Progenitor cell of endocrine pancreas (in vitro differentiated cells): Measurements from ENCODE around the gene C19orf81. TPM values are rescaled to one million over a fixed set of nuclear protein-coding genes. Genes with fewer than 3 reads are reported as not detected.

Source experiments
- DNase-seq: peaks from one replicate; pipeline ENCODE4 v3.0.0; 2021; ENCODE audit warnings: low spot score; ENCODE audit not compliant: unreplicated experiment
- H3K27ac Mint-ChIP-seq: 2 replicates; pipeline ENCODE4 v1.8.0; 2021; ENCODE audit warnings: mild to moderate bottlenecking, moderate library complexity, mixed read lengths
- H3K27me3 Mint-ChIP-seq: 2 replicates; pipeline ENCODE4 v1.8.0; 2021; ENCODE audit warnings: mixed read lengths
- H3K36me3 Mint-ChIP-seq: 2 replicates; pipeline ENCODE4 v1.8.0; 2022; ENCODE audit warnings: mixed read lengths; ENCODE audit not compliant: insufficient read depth
- H3K4me1 Mint-ChIP-seq: 2 replicates; pipeline ENCODE4 v1.8.0; 2021; ENCODE audit warnings: low read depth, mixed read lengths
- H3K4me3 Mint-ChIP-seq: 2 replicates; pipeline ENCODE4 v1.8.0; 2021; ENCODE audit warnings: low read depth, mild to moderate bottlenecking, moderate library complexity, mixed read lengths
- H3K9me3 Mint-ChIP-seq: 2 replicates; pipeline ENCODE4 v1.8.0; 2021; ENCODE audit warnings: low read depth, mixed read lengths
- total RNA-seq: library from RNA; stranded (reverse); gene quantifications from 2 replicates; pipeline ENCODE4 v1.2.1, GENCODE V29; 2021
- TF ChIP-seq, protein P1 (sequence below): fragments of 200-600 bp; sonication (generic); IDR thresholded peaks from one replicate; pipeline ENCODE4 v1.5.0; 2021; ENCODE audit warnings: antibody characterized with exemption, mild to moderate bottlenecking; ENCODE audit not compliant: unreplicated experiment

The C19orf81 gene
- total RNA-seq, 1 donor from 2014 or later: 8.6 TPM

DNA sequence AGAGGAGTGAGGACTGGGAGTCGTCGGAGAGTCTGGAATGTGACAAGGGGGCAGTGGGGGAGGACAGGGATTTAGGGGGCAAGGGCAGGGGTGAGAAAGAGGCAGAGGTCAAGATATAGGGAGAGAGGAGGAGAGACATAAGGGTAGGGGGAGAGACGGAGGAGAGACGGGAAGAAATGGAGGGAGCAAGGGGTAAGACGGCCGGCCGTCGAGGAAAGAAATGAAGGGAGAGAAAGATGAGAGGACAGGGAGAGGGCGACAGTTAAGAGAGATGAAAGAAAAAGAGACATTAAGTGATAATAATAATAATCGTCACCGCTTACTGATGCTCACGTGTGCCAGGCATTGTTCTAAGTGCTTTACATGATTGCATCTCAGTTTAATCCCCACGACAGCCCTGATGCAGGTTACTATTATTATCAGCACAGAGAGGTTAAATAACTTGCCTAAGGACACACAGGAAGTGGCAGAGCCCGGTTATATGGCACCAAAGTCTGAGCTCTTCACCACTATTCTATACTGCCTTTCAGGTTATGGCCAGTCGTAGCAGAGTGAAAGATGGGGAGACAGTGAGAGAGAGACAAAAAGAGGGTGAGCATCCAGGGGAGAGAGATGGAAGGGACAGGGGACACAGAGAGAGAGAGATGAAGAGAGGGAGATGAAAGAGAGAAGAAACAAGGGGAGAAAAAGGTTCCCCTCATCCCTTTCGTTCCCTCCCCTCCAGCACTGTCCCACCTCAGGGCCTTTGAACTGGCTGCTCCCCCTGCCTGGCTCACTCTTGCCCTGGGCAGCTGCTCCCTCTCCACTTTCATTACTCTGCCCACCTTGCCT lies 13.6 kb downstream of the C19orf81 start:
- H3K27ac Mint-ChIP-seq: no peak overlapping the region
- no peak for DNase-seq
- TF ChIP-seq, protein P1, sequence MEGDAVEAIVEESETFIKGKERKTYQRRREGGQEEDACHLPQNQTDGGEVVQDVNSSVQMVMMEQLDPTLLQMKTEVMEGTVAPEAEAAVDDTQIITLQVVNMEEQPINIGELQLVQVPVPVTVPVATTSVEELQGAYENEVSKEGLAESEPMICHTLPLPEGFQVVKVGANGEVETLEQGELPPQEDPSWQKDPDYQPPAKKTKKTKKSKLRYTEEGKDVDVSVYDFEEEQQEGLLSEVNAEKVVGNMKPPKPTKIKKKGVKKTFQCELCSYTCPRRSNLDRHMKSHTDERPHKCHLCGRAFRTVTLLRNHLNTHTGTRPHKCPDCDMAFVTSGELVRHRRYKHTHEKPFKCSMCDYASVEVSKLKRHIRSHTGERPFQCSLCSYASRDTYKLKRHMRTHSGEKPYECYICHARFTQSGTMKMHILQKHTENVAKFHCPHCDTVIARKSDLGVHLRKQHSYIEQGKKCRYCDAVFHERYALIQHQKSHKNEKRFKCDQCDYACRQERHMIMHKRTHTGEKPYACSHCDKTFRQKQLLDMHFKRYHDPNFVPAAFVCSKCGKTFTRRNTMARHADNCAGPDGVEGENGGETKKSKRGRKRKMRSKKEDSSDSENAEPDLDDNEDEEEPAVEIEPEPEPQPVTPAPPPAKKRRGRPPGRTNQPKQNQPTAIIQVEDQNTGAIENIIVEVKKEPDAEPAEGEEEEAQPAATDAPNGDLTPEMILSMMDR: no peak
- H3K4me1 Mint-ChIP-seq: peaks cover 4% of the 10 kb centered on the region
- peaks cover 38% of the 10 kb centered on the region for H3K27me3 Mint-ChIP-seq
- no peaks in the 10 kb centered on the region for H3K36me3 Mint-ChIP-seq
- H3K9me3 Mint-ChIP-seq: no peaks in the 10 kb centered on the region
- no peak overlapping the region for H3K4me3 Mint-ChIP-seq

DNA sequence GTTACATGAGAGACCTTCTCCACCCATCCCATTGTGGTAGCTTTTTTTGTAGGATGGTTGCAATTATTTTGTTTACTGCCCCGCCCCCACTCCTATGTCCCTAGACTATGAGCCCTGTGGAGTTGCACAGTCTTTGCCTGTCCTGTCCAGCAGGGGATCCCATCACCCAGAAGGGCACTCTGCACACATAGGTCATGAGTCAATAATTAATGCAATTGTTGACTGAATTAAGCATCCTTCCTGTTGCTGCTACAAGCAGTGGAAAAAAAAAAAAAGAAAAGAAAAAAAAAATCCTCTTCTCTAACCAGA lies 14.2 kb downstream of the C19orf81 start:
- H3K27ac Mint-ChIP-seq: no peak overlapping the region

DNA sequence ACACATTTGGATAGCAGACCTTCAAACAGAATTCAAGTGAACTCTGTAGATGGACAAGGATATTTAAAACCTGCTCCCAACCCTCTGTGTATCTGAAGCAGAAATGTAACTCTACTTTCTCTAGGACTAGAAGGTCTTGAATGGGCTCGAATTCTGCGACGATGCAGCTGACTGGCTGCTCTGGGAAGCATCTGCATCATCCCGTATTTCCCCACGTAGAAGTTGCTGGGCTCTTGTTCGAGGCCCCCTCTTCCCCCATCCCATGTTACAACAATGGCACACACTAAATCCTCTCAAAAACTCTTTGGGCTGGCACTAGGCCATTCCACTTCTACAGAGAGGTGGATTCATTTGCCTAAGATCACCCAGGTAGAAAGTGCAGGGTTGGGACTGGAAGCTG lies 15.0 kb downstream of the C19orf81 start:
- DNase-seq: no peak
- Mint-ChIP-seq H3K27me3 (peaks cover 40% of the 10 kb centered on the region), H3K27ac (no peak overlapping the region)

More for the DNA sequence above, 14.2 kb downstream of the C19orf81 start:
- H3K27me3 Mint-ChIP-seq: peaks cover 38% of the 10 kb centered on the region
- no peak overlapping the region for H3K4me3 Mint-ChIP-seq
- H3K4me1 Mint-ChIP-seq: peaks cover 1% of the 10 kb centered on the region
- H3K36me3 Mint-ChIP-seq: no peaks in the 10 kb centered on the region
- no peak for DNase-seq
- TF ChIP-seq, protein P1: peak; percentile 45
- H3K9me3 Mint-ChIP-seq: no peaks in the 10 kb centered on the region

DNA sequence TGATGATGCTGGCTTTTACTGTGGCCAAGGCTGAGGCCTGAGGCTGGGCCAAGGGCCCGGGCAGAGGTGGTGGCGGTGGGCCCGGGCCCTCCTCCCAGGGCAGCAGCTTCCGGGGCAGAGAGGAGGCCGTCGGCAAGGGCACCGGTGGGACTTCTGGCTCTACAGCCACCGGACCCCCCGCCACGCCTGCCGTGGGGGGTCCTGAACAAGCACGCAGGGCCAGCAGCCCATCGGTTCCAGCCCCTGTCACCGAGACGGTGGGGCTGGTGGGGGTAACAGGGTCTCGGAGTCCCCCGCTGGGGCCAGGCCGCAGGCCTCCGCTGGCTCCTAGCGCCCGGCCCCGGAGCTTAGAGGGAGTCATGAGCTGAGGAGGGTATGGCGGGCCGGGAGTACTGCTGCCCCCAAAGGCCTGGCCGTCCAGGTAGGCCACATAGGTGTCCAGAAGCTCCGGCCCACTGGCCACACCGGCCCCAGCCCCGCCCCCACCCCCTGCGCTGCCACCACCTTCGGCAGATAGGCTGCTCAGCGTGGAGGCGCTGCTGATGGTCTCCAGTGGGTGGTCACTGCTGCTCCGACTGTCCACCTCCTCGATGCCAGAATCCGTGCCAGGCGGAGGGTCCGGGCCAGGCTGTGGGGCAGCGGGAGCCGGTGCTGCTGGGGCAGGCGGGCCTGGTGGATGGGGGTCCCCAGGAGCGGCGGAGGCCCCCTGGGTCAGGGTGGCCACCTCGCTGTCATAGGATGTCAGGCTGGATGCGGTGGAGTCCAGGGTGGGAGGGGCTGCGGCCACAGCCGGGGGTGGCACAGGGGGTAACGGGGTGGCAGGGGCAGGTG lies 17.3 kb downstream of the C19orf81 start:
- Mint-ChIP-seq H3K27ac (no peak overlapping the region), H3K9me3 (no peaks in the 10 kb centered on the region), H3K27me3 (peaks cover 52% of the 10 kb centered on the region), H3K4me3 (no peak overlapping the region), H3K36me3 (no peaks in the 10 kb centered on the region), H3K4me1 (peaks cover 2% of the 10 kb centered on the region)
- TF ChIP-seq, protein P1: no peak
- DNase-seq: no peak

More for the DNA sequence above, 15.0 kb downstream of the C19orf81 start:
- H3K9me3 Mint-ChIP-seq: no peaks in the 10 kb centered on the region
- no peaks in the 10 kb centered on the region for H3K36me3 Mint-ChIP-seq
- TF ChIP-seq, protein P1: no peak
- H3K4me3 Mint-ChIP-seq: no peak overlapping the region
- no peaks in the 10 kb centered on the region for H3K4me1 Mint-ChIP-seq

DNA sequence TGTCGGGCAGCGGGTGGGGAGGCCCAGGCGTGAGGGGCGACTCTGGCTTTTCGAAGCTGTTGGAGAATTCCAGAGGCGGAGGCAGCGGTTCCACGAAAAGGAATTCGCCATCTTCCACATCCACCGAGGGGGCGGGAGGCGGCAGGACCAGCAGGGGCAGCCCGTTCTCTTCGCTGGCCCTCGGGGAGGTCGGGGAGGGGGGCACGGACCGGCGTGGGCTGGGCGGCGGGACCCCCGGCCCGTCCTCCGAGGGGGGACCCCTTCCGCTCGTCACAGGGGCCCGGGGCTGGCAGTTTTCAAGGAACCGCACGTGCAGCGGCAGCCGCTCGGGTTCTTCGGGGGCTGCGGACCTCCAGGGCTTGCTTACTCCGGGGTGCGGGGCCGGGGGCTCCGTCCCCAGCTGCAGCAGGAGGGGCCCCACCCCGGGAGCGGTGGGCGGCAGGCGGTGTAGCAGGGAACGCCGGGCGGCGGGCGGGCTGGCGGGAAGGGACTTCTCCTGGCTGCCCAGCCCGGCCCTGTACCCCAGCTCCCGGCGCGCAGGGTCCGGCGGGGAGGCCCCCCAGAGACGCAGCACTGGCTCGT lies 18.0 kb downstream of the C19orf81 start:
- no peak overlapping the region for H3K4me3 Mint-ChIP-seq
- peaks cover 54% of the 10 kb centered on the region for H3K27me3 Mint-ChIP-seq
- H3K36me3 Mint-ChIP-seq: no peaks in the 10 kb centered on the region
- H3K4me1 Mint-ChIP-seq: peaks cover 2% of the 10 kb centered on the region
- no peak for DNase-seq
- TF ChIP-seq, protein P1: no peak
- no peaks in the 10 kb centered on the region for H3K9me3 Mint-ChIP-seq
- no peak overlapping the region for H3K27ac Mint-ChIP-seq
